ENCODE data around the gene LYPD1.

Gene LYPD1

GRCh38 chr2:132678483-132678882 is 8.5 kb upstream of the LYPD1 start:
- ChIA-PET POLR2A (ENCODE audit: low non-redundant PET) (no interaction called here), CTCF (no interaction called here)
- TF ChIP-seq, protein P1, sequence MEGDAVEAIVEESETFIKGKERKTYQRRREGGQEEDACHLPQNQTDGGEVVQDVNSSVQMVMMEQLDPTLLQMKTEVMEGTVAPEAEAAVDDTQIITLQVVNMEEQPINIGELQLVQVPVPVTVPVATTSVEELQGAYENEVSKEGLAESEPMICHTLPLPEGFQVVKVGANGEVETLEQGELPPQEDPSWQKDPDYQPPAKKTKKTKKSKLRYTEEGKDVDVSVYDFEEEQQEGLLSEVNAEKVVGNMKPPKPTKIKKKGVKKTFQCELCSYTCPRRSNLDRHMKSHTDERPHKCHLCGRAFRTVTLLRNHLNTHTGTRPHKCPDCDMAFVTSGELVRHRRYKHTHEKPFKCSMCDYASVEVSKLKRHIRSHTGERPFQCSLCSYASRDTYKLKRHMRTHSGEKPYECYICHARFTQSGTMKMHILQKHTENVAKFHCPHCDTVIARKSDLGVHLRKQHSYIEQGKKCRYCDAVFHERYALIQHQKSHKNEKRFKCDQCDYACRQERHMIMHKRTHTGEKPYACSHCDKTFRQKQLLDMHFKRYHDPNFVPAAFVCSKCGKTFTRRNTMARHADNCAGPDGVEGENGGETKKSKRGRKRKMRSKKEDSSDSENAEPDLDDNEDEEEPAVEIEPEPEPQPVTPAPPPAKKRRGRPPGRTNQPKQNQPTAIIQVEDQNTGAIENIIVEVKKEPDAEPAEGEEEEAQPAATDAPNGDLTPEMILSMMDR (conservative IDR thresholded peaks at IDR 0.05; ENCODE audit: low read depth), result no peak
- H3K27ac ChIP-seq, result no peak overlapping the region
- no peak for DNase-seq (ENCODE audit: low spot score)

- CTCF ChIA-PET, result interaction anchor here (0.6 to 0.7 kb wide), 4 partner anchors 24 to 496 kb away, joined by 3 to 6 read pairs (median 3); no protein-coding TSS in a partner anchor
- no peak overlapping the region for H3K27ac ChIP-seq
- POLR2A ChIA-PET (ENCODE audit: low non-redundant PET), result interaction anchor here (0.5 kb wide), 1 partner anchor 464 kb away, joined by 3 read pairs; no protein-coding TSS in a partner anchor
- no peak for DNase-seq (ENCODE audit: low spot score)
- TF ChIP-seq, protein P1 (conservative IDR thresholded peaks at IDR 0.05; ENCODE audit: low read depth), result no peak
These were observed 7.7 kb upstream of the LYPD1 start for GRCh38 chr2:132677661-132678060.

- POLR2A ChIA-PET (ENCODE audit: low non-redundant PET), result no interaction called here
- CTCF ChIA-PET, result interaction anchor here (0.6 to 0.9 kb wide), 5 partner anchors 25 to 497 kb away, joined by 3 to 6 read pairs (median 3); no protein-coding TSS in a partner anchor
- no peak overlapping the region for H3K27ac ChIP-seq
- no peak for DNase-seq (ENCODE audit: low spot score)
- TF ChIP-seq, protein P1 (conservative IDR thresholded peaks at IDR 0.05; ENCODE audit: low read depth), result no peak
These were observed 7.0 kb upstream of the LYPD1 start for GRCh38 chr2:132676999-132677398.

GRCh38 chr2:132671151-132671835 is 1.3 kb upstream of the LYPD1 start:
- DNase-seq (ENCODE audit: low spot score), result peak; percentile 71
- ChIA-PET CTCF (interaction anchor here (0.6 kb wide), 1 partner anchor 1336 kb away, joined by 4 read pairs; no protein-coding TSS in a partner anchor), POLR2A (ENCODE audit: low non-redundant PET) (no interaction called here)
- TF ChIP-seq, protein P1 (conservative IDR thresholded peaks at IDR 0.05; ENCODE audit: low read depth), result no peak
- H3K27ac ChIP-seq, result no peak overlapping the region

DNA sequence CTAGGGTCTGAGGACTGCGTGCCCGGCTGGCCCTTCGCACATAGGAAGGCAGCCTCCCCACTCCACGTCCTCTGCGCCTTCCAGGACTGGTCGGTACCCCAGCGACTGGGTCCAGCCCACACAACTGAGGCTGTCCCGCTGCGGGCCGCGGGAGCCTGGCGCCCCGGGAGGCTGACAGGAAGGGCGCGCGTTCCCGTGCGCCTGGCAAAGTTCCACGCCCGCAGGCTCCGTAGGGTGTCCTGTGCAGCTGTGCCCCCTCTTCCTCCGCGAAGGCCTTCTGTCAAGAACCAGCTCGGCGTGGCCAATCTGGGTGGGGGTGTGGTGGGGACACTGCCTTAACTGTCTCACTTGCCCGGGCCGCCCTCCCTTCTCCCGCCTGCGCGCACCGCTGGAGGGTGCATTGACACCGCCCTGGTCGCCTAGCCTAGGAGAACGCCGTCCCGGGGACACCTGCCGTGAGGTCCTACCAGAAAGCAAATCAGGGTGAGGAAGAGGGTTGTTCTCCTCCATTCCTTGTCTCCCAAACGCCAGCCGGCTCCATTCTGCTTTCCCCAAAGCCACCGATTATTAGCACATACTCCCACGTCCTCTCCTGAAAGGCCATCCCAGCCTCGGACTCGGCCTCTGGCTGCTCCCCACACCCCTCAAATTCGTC is 618 bp upstream of the LYPD1 start:
- ChIA-PET CTCF (interaction anchor here (0.5 kb wide), 1 partner anchor 508 kb away, joined by 3 read pairs; no protein-coding TSS in a partner anchor), POLR2A (ENCODE audit: low non-redundant PET) (no interaction called here)
- DNase-seq (ENCODE audit: low spot score), result no peak
- TF ChIP-seq, protein P1 (conservative IDR thresholded peaks at IDR 0.05; ENCODE audit: low read depth), result no peak
- H3K27ac ChIP-seq, result no peak overlapping the region

GRCh38 chr2:132668987-132669907 is 758 bp downstream of the LYPD1 start:
- CTCF ChIA-PET, result interaction anchor here (1.1 to 1.4 kb wide), 2 partner anchors 18 to 38 kb away, joined by 3 read pairs; no protein-coding TSS in a partner anchor
- no peak for DNase-seq (ENCODE audit: low spot score)
- POLR2A ChIA-PET (ENCODE audit: low non-redundant PET), result no interaction called here
- TF ChIP-seq, protein P1 (conservative IDR thresholded peaks at IDR 0.05; ENCODE audit: low read depth), result no peak
- no peak overlapping the region for H3K27ac ChIP-seq
